B cell (primary cell): ENCODE data around the gene AICDA. TPM values are rescaled to one million over a fixed set of nuclear protein-coding genes. Genes with fewer than 3 reads are reported as not detected.
"Not testable (repeated sequence)": the region's sequence is repeated elsewhere in the genome, so short reads cannot be mapped to it uniquely, and the experiment has no call there.

Experiments used
- ATAC-seq: fragments of 200-7000 bp; cut with Tn5 transposase; one replicate; pipeline ENCODE4 v1.10.0; 2021; ENCODE audit warnings: low read depth, mild to moderate bottlenecking, moderate number of reproducible peaks, moderate library complexity
- CTCF ChIA-PET: fragments of 350-600 bp; sonication (Branson Sonifier 250); formaldehyde crosslinking; loops from one replicate; lab custom pipeline; 2021; ENCODE audit warnings: antibody characterized with exemption, inconsistent platforms; lab: Charles Lee
- POLR2A ChIA-PET: fragments of 350-600 bp; sonication (Branson Sonifier 250); formaldehyde crosslinking; loops from one replicate; lab custom pipeline; 2021; ENCODE audit warnings: antibody characterized with exemption; lab: Charles Lee
- DNase-seq: peaks from one replicate; pipeline ENCODE4 v3.0.0; 2013
- H2AFZ ChIP-seq: 2 replicates; pipeline ENCODE4 v1.6.1; 2012; ENCODE audit warnings: mild to moderate bottlenecking, low read depth, low read length; ENCODE audit not compliant: insufficient read depth, poor library complexity, severe bottlenecking
- H3K27ac ChIP-seq, 2 donors: 1 replicate in 1 of 2; 2 replicates in 1 of 2; pipeline ENCODE4 v1.5.1; 2012 to 2013; ENCODE audit warnings: low read length in 2 of 2, mild to moderate bottlenecking in 2 of 2, moderate library complexity in 1 of 2
- H3K27me3 ChIP-seq, 4 experiments: fragments of 200-600 bp in 1 of 4; sonication (generic) in 1 of 4; replicated peaks in 1 of 4; 1 replicate in 2 of 4; 2 replicates in 2 of 4; pipeline versions ENCODE4 v1.6.1 to v1.7.0; 2013 to 2016; ENCODE audit warnings: low read length in 3 of 4, mild to moderate bottlenecking in 2 of 4, mixed read lengths in 1 of 4, moderate library complexity in 1 of 4; ENCODE audit not compliant: insufficient read depth in 4 of 4, control insufficient read depth in 3 of 4; ENCODE audit errors: control extremely low read depth in 1 of 4
- H3K36me3 ChIP-seq, 2 experiments: replicated peaks in 1 of 2; 1 replicate in 1 of 2; 2 replicates in 1 of 2; pipeline versions ENCODE4 v1.6.1 to v1.7.1; 2013; ENCODE audit warnings: low read length in 1 of 2; ENCODE audit not compliant: insufficient read depth in 2 of 2, control insufficient read depth in 1 of 2; ENCODE audit errors: control extremely low read depth in 1 of 2, extremely low read depth in 1 of 2
- H3K4me1 ChIP-seq, 2 donors: fragments of 200-600 bp in 1 of 2; sonication (generic) in 1 of 2; 1 replicate in 1 of 2; 2 replicates in 1 of 2; pipeline versions ENCODE4 v1.5.1 to v1.6.1; 2013 to 2017; ENCODE audit warnings: low read length in 2 of 2; ENCODE audit not compliant: control insufficient read depth in 2 of 2, insufficient read depth in 2 of 2
- H3K4me2 ChIP-seq: replicated peaks from 2 replicates; pipeline ENCODE3; 2012; ENCODE audit warnings: mild to moderate bottlenecking, low read depth, low read length; ENCODE audit not compliant: poor library complexity, severe bottlenecking
- H3K4me3 ChIP-seq, 5 experiments: fragments of 200-600 bp in 1 of 5; sonication (generic) in 1 of 5; 1 replicate in 3 of 5; 2 replicates in 2 of 5; pipeline versions ENCODE4 v1.5.1 to v1.7.0; 2011 to 2016; ENCODE audit warnings: low read length in 4 of 5, mild to moderate bottlenecking in 4 of 5, low read depth in 2 of 5, control low read depth in 1 of 5, moderate library complexity in 1 of 5; ENCODE audit not compliant: insufficient read depth in 1 of 5; ENCODE audit errors: control extremely low read depth in 1 of 5, extremely low read depth in 1 of 5
- H3K79me2 ChIP-seq: fragments of 200-600 bp; sonication (generic); one replicate; pipeline ENCODE4 v1.6.0; 2016; ENCODE audit warnings: low read length; ENCODE audit not compliant: control insufficient read depth, insufficient read depth
- H3K9ac ChIP-seq: fragments of 200-600 bp; sonication (generic); 2 replicates; pipeline ENCODE4 v1.6.1; 2017; ENCODE audit warnings: mild to moderate bottlenecking, low read length, moderate library complexity
- H3K9me3 ChIP-seq, 3 donors: one replicate each; pipeline versions ENCODE4 v1.6.1 to v1.7.1; 2013; ENCODE audit warnings: low read length in 2 of 3; ENCODE audit not compliant: control insufficient read depth in 2 of 3, insufficient read depth in 1 of 3; ENCODE audit errors: control extremely low read depth in 1 of 3
- H4K20me1 ChIP-seq: 2 replicates; pipeline ENCODE4 v1.6.0; 2012; ENCODE audit warnings: mild to moderate bottlenecking, low read length; ENCODE audit not compliant: insufficient read depth, control insufficient read depth, poor library complexity, severe bottlenecking
- H3K27ac Mint-ChIP-seq: one replicate; pipeline ENCODE4 v1.8.0; 2021; ENCODE audit warnings: mixed read lengths
- H3K27me3 Mint-ChIP-seq: one replicate; pipeline ENCODE4 v1.8.0; 2021; ENCODE audit warnings: mixed read lengths
- H3K4me1 Mint-ChIP-seq: one replicate; pipeline ENCODE4 v1.8.0; 2021; ENCODE audit warnings: mixed read lengths
- H3K4me3 Mint-ChIP-seq: one replicate; pipeline ENCODE4 v1.8.0; 2021; ENCODE audit warnings: mixed read lengths
- H3K9me3 Mint-ChIP-seq: one replicate; pipeline ENCODE4 v1.8.0; 2022; ENCODE audit warnings: mixed read lengths; ENCODE audit not compliant: insufficient read depth
- CTCF ChIP-seq: fragments of 200-600 bp; IDR thresholded peaks from one replicate; pipeline ENCODE4 v1.8.0; 2022; ENCODE audit warnings: antibody characterized with exemption, mild to moderate bottlenecking
- EZH2 ChIP-seq: IDR thresholded peaks from 2 replicates; pipeline ENCODE4 v1.6.1; 2012; ENCODE audit warnings: borderline replicate concordance, low read depth, mild to moderate bottlenecking, moderate library complexity, low read length; ENCODE audit not compliant: insufficient read depth, poor library complexity, severe bottlenecking
- WGBS: methylation state at CpG from one replicate; pipeline ENCODE4 v1.1.5; 2013; ENCODE audit warnings: missing lambda C conversion rate; ENCODE audit not compliant: insufficient coverage; 5-methylcytosine and 5-hydroxymethylcytosine counted together
- intact Hi-C: fragments of 100-400 bp; cut with micrococcal nuclease; formaldehyde crosslinking; loops from one replicate; pipeline ENCODE4 v1.10.0; 2022
- polyA plus RNA-seq: library from polyadenylated mRNA; depleted of rRNA; stranded (reverse); fragments of >200 nt; gene quantifications from 2 replicates; pipeline ENCODE4 v1.2.3, GENCODE V29; 2012
- total RNA-seq, 2 donors: library from RNA; stranded (reverse); fragments of 120-200 nt in 1 of 2; gene quantifications; 1 replicate in 1 of 2; 2 replicates in 1 of 2; pipeline versions ENCODE4 v1.2.3 to v1.2.4, GENCODE V29; 2013 to 2022

Gene AICDA
- total and polyA plus RNA-seq, 2 donors (not counting 1 experiment from before 2014, with no cell fraction given), result 0.94 to 1.0 TPM

DNA sequence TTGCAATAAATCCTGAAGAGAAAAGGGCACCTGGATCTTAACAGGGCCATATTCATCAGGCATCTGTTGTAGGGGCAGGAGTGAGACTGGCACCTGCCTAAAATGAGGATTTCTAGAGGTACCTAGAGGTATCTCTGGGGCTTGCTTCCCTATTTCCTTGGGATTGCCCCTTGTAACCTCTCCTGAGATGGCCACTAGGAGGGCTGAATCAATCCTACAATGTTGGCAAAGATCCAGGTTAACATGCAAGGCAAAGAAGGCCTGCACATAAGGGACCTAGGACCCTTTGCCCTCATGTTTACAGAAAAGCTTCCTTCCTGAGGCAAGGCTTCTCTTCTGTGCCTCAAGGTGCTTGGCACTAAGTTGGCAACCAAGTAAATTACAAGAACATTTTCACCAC lies 46.1 kb downstream of the AICDA start:
- CTCF ChIA-PET, result no interaction called here
- H3K4me1 ChIP-seq, result no peaks in the 10 kb centered on the region
- H4K20me1 ChIP-seq, result no peaks in the 10 kb centered on the region
- H3K9ac ChIP-seq, result no peak overlapping the region
- POLR2A ChIA-PET, result no interaction called here
- no peak overlapping the region for H3K4me3 Mint-ChIP-seq
- H2AFZ ChIP-seq, result no peak overlapping the region
- no peak overlapping the region for H3K27ac ChIP-seq
- peaks cover 1 to 23% (median 10%) of the 10 kb centered on the region in 3 donors for H3K9me3 ChIP-seq
- no peaks in the 10 kb centered on the region for H3K36me3 ChIP-seq
- no peaks in the 10 kb centered on the region for H3K27me3 ChIP-seq
- DNase-seq (no peak), ATAC-seq (no peak)
- no peak for TF ChIP-seq CTCF
- TF ChIP-seq EZH2, result no peak
- no peaks in the 10 kb centered on the region for H3K79me2 ChIP-seq
- H3K4me1 Mint-ChIP-seq, result no peaks in the 10 kb centered on the region
- H3K27me3 Mint-ChIP-seq, result no peaks in the 10 kb centered on the region
- H3K4me3 ChIP-seq, result peak overlapping the region in 1 of 5 experiments; percentile 23
- intact Hi-C loops, result no loop called here
- no peak overlapping the region for H3K4me2 ChIP-seq
- H3K27ac Mint-ChIP-seq, result no peak overlapping the region
- peaks cover 7% of the 10 kb centered on the region for H3K9me3 Mint-ChIP-seq

DNA sequence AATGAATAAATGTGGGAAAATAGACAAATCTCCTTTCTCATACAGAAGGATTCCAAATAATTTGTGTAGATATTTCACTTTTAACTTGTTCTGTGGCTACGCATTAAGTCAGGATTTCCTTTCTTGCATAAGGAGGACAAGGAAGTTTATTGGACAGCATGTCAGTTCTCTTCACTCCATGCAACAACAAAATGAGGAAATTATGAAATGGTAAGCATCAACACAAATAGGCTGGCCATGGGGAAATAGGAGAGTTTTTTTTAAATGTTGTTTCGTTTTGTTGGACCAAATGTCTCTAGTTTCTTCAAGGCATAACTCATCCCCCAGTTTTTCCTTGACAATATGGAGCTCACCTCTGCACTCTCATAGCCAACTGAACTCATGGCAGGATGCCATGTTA lies 46.6 kb downstream of the AICDA start:
- H3K79me2 ChIP-seq, DNase-seq, H3K27me3 ChIP-seq, intact Hi-C loops, H3K27ac Mint-ChIP-seq, CTCF ChIA-PET, H3K9me3 Mint-ChIP-seq, H3K36me3 ChIP-seq, H3K9ac ChIP-seq, H3K27ac ChIP-seq, H3K4me3 ChIP-seq, POLR2A ChIA-PET, H3K27me3 Mint-ChIP-seq, H3K4me1 ChIP-seq, H3K4me3 Mint-ChIP-seq, H3K4me1 Mint-ChIP-seq, H2AFZ ChIP-seq, H3K4me2 ChIP-seq, ATAC-seq, H4K20me1 ChIP-seq: not testable (repeated sequence)
- WGBS, result no CpG with 5 or more reads among the region's 2 CpGs
- H3K9me3 ChIP-seq, result peaks cover 1 to 23% (median 10%) of the 10 kb centered on the region in 3 donors
